HG02571 (cell line): Measurements from ENCODE around the gene LRRC15.

ENCODE experiments used
- ATAC-seq: cut with Tn5 transposase; IDR thresholded peaks from one replicate; pipeline ENCODE4 v1.9.1; 2021; ENCODE audit warnings: mild to moderate bottlenecking, moderate library complexity; ENCODE audit not compliant: unreplicated experiment

The LRRC15 gene

GRCh38 chr3:194369522-194370279, at the start of gene LRRC15:
Gene LRRC15 (minus strand): TSS chr3:194369743. CDS start chr3:194361043, 8,700 bp downstream.
- no peak for ATAC-seq

- no peak for ATAC-seq
Measured at GRCh38 chr3:194418671-194419070, 49.1 kb upstream of the LRRC15 start.

GRCh38 chr3:194407423-194407822, 37.9 kb upstream of the LRRC15 start:
- ATAC-seq, result no peak

DNA sequence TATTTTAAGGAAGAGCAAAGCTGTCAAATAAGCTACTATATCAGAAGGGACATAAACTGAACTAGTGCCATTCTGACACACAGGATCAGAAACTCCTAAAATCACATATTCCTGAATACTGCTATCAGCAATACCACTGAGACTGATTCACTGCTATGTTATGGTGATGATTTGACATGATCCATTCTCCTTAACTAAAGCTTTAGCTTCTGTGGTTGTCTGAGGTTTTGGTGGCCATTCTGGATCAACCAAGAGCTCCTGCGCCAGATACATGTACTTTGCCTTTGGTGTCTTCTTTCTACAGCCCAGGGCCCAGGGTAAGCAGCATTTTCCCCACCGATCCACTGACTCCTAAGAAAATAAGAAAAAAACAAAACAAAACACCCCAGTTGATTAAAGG, 36.2 kb upstream of the LRRC15 start:
- no peak for ATAC-seq

DNA sequence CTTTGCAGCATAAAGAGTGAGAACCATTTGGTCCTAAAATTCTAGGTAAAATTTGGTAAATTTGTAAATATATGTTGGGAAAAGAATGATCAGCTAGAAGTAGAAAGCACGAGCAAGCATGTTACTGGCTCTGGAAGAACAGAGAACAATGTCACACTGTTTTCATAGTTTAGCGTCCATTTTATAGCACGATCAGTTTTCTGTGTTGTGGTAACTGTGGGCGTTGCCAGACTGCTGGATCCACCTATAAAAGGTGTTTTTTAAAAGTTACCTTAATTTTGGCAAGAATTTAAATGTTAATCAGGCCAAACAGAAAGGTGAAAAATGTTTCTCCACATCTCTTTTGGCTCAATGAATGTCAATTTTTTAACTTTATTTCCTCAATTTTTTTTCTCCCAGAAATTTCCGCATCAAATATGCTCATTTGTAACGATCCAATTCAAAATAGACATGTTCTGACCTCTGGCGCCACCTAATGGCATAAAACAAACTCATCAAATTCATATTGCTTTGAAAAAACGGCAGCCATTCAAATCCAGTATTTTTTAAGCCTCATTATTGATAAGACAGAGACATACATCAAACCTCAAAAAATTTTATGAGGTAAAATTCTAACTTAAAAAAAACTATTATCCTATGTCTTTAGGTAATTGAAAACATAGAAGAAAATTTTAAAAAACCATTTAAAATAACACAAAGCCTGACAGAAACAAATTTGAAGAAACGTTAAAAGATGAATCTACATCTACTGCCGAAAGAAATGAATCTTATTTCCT, 35.0 kb upstream of the LRRC15 start:
- ATAC-seq, result no peak

DNA sequence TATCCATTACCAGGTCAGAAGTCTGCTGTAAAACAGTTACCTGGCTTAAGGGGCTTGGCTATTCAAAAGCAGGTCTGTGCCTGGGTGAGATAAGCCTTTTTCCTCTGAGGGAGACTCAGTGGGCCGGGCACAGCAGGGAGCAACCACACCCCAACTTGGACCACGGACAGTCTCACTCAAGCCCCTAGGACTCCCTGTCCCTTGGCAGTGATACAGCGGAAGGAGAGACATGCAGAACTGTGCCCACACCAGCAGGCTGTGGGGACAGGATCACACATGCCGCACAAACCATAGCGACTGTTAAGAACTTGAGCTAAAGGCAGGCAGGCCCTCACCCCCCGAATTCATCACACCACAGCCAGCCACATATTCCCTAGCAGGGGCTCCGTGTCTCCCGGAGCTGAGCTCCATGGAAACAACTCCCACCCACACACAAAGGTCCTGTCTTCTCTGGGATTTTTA, 32.4 kb upstream of the LRRC15 start:
- ATAC-seq, result no peak

DNA sequence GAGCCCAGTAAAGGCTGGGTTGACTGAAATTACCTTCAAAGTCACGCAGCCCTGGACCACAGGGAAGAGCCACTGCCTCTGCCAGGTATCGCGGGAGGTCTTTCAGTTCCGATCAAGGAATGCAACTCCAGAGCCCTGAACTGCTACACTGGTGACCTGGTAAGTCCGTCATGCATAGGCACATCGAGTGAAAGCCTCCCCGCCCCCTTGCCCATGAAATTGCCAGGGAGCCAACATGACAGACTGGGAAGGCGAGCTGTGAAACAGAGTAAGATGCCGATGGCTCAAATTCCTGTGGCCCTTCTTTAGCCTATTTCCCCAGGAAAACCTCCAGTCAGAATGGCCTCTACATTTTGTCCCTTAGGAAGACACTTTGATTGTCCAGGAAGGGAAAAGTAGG, 31.8 kb upstream of the LRRC15 start:
- ATAC-seq, result no peak

GRCh38 chr3:194399874-194400411, 30.4 kb upstream of the LRRC15 start:
- no peak for ATAC-seq

- ATAC-seq, result no peak
Measured at GRCh38 chr3:194399166-194399565, 29.6 kb upstream of the LRRC15 start, which contains the start of gene GP5. Gene GP5 (minus strand): TSS chr3:194399266. CDS start chr3:194398282, 984 bp downstream.

GRCh38 chr3:194397757-194398312, 28.3 kb upstream of the LRRC15 start:
- ATAC-seq, result no peak

- no peak for ATAC-seq
Measured at GRCh38 chr3:194396859-194397756, 27.6 kb upstream of the LRRC15 start.

DNA sequence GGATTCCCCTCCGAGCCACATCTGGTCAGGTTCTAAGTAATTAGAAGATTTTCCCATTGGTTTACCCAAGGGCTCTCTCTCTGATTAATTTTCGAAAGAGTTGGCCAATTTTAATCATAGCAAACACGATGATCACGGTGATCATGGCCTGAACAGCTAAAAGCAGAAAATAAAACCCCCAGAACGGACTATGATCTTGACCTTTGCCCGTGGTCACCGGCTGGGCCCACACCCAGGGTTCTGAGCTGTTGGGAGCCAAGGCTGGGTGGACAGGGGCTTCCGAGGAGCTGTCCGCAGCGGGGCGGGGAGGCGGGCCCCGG, 27.0 kb upstream of the LRRC15 start:
- no peak for ATAC-seq

DNA sequence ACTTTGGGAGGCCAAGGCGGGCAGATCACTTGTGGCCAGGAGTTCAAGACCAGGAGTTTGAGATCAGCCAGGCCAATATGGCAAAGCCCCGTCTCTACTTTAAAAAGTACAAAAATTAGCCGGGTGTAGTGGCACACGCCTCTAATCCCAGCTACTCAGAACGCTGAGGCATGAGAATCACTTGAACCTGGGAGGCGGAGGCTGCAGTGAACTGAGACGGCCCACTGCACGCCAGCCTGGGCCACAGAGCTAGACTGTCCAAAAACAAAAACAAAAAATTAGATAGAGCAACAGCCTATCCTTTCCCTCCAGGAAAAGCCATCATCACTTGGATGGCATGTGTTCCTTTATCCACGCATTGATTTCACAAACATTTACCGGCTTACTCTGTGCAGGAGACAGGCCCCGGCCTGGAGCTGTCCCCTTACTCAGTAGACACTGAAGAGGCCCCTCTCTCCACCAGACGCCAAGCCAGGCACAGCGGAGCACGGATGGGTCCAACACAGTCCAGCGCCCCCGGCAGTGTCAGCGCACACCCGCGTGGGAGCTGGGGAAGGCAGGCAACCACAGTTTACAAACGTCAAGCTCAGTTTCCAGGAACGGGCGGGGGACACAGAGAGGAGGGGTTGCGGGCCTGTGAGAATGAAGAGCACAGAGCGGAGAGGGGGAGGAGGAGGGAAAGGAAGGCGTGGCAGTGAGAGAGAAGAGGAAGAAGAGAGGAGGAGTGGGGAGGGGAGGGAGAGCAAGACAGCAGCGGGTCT, 26.4 kb upstream of the LRRC15 start:
- ATAC-seq, result no peak

GRCh38 chr3:194395212-194395611, 25.7 kb upstream of the LRRC15 start:
- ATAC-seq, result no peak

- no peak for ATAC-seq
Measured at GRCh38 chr3:194392576-194392975, 23.0 kb upstream of the LRRC15 start.

DNA sequence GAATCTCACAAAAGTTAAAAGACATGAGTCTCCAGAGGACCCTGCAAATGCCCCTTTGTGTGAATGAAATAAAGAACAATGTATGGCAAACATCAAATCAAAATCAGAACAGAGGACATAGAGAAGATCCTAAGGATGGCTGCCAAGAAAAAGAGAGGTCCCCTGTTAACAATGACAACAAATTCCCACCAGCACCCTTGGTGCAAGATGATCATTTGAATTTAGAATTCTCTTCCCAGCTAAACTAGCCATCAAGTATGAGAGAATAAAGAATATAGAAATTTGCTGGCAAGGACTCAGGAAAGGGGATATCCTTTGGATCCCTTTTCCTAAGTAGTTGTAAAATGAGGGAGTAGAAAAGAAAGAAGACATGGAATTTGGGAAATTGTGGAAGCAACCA, 21.3 kb upstream of the LRRC15 start:
- ATAC-seq, result no peak

DNA sequence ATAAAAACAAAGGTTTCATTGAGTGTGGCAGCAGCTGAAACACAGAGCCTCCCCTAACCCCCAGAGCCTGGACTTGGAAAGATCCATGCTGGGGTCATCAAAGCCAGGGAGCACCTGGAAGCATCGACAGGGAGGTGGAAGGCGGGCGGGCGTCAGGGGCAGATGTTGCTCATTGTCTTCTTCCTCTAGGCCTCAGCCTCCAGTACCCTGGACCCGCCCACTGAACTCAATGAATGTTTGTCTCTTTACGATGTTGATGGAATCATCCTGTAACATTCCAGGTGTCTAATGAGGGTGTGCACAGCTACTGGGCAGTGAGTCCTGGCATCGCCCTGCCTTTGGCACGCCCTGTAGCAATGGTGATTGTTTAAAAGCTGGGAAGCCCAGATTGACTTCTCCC, 19.7 kb upstream of the LRRC15 start:
- ATAC-seq, result no peak

DNA sequence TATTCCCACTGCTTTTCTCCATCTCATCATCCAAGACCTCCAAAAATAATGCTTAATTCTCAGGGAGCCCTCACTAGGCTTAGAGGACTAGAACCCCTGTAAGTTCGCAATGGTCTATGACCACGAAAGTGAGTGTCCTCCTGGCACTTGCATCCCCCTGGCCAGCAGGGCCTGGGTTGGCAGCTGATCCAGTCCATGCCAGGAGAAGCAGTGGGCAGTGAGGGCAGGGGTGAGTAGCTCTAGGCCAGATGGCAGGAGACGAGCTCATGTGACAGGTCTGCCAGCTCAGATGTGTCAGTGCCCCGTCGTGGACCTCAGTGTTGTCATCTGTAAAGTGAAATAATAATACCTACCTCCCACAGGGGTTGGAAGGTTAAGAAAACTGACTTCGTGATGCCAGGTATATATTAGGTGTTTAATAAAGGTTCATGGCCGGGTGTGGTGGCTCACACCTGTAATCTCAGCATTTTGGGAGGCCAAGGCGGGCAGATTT, 18.4 kb upstream of the LRRC15 start:
- no peak for ATAC-seq

DNA sequence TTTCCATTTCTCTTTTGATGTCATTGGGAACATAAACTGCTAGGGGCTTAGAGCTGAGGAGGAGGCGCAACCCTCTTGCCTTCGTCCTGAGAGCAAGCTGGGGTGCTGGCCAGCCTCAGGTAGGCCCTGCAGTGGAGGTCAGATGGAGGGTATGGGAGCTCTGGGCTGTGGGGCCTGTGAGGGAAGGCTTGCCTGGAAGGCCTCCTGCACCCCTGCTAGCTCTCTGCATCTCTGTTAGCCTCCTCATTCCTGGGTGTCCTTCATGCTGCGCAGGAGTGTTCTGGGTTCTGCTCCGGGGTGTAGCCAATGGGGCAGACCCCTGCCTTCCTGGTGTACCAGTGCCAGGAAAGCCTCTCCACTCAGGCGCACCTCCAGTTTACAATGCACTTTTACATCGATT, 17.7 kb upstream of the LRRC15 start:
- ATAC-seq, result no peak

GRCh38 chr3:194386648-194387047, 17.1 kb upstream of the LRRC15 start:
- ATAC-seq, result no peak
